Gastrocnemius medialis (tissue), 4 donors: ENCODE data around the gene TAS1R2.

Experiments
- CTCF ChIP-seq, 5 experiments: fragments of 450-650 bp in 3 of 5; fragments of 200-600 bp in 2 of 5; sonication (generic) in 2 of 5; IDR thresholded peaks in 4 of 5; conservative IDR thresholded peaks in 1 of 5; 1 replicate in 4 of 5; 2 replicates in 1 of 5; pipeline ENCODE4 v1.5.1; 2016 to 2019; ENCODE audit warnings: antibody characterized with exemption in 5 of 5, mild to moderate bottlenecking in 3 of 5, moderate library complexity in 3 of 5
- POLR2A ChIP-seq, 2 donors: fragments of 450-650 bp; IDR thresholded peaks; one replicate each; pipeline ENCODE4 v1.6.1; 2017; ENCODE audit warnings: antibody characterized with exemption in 2 of 2, mild to moderate bottlenecking in 2 of 2, moderate library complexity in 2 of 2

- no peak for TF ChIP-seq POLR2A (IDR thresholded peaks at IDR 0.05)
- no peak for TF ChIP-seq CTCF (IDR thresholded peaks at IDR 0.05 in 4 of 5, conservative IDR thresholded peaks at IDR 0.05 in 1 of 5)
These were observed 53.3 kb downstream of the TAS1R2 start for GRCh38 chr1:18805925-18806849.
